CD14-positive monocyte (primary cell): Measurements from ENCODE around the gene DBNDD1. TPM values are rescaled to one million over a fixed set of nuclear protein-coding genes. Genes with fewer than 3 reads are reported as not detected.
A peak's percentile ranks its signal among the peaks of the same experiment; 100 is the strongest.

Experiments used
- DNase-seq, 3 donors: peaks; one replicate each; pipeline ENCODE4 v3.0.0-alpha.2; 2011 to 2022
- H2AFZ ChIP-seq: 2 replicates; pipeline ENCODE4 v1.6.0; 2012; ENCODE audit warnings: mild to moderate bottlenecking, low read depth, low read length, inconsistent platforms; ENCODE audit not compliant: insufficient read depth, poor library complexity, severe bottlenecking
- H3K27ac ChIP-seq, 2 donors: 1 replicate in 1 of 2; 2 replicates in 1 of 2; pipeline ENCODE4 v1.5.1; 2012 to 2013; ENCODE audit warnings: low read length in 2 of 2, control low read depth in 1 of 2, inconsistent platforms in 1 of 2, low read depth in 1 of 2, mild to moderate bottlenecking in 1 of 2
- H3K27me3 ChIP-seq, 2 donors: one replicate each; pipeline versions ENCODE4 v1.6.0 to v1.6.1; 2011 to 2013; ENCODE audit warnings: low read length in 2 of 2; ENCODE audit not compliant: control insufficient read depth in 2 of 2, insufficient read depth in 2 of 2
- H3K36me3 ChIP-seq, 2 donors: replicated peaks in 1 of 2; 1 replicate in 1 of 2; 2 replicates in 1 of 2; pipeline versions ENCODE4 v1.5.1 to v1.6.1; 2012 to 2013; ENCODE audit warnings: low read length in 2 of 2, control low read depth in 1 of 2, inconsistent platforms in 1 of 2, mild to moderate bottlenecking in 1 of 2; ENCODE audit not compliant: insufficient read depth in 2 of 2, control insufficient read depth in 1 of 2
- H3K4me1 ChIP-seq, 2 donors: 1 replicate in 1 of 2; 2 replicates in 1 of 2; pipeline versions ENCODE4 v1.5.1 to v1.6.1; 2012 to 2013; ENCODE audit warnings: low read length in 2 of 2, control low read depth in 1 of 2, inconsistent platforms in 1 of 2, mild to moderate bottlenecking in 1 of 2, moderate library complexity in 1 of 2; ENCODE audit not compliant: insufficient read depth in 2 of 2, control insufficient read depth in 1 of 2
- H3K4me2 ChIP-seq: replicated peaks from 2 replicates; pipeline ENCODE3; 2012; ENCODE audit warnings: low read length, moderate library complexity, mild to moderate bottlenecking; ENCODE audit not compliant: poor library complexity, severe bottlenecking; ENCODE audit errors: extremely low read depth
- H3K4me3 ChIP-seq, 3 experiments: fragments of 200-600 bp in 1 of 3; sonication (generic) in 1 of 3; replicated peaks in 1 of 3; 1 replicate in 2 of 3; 2 replicates in 1 of 3; pipeline ENCODE4 v1.5.1; 2011 to 2013; ENCODE audit warnings: low read length in 3 of 3, mild to moderate bottlenecking in 3 of 3, control low read depth in 2 of 3, low read depth in 2 of 3, inconsistent platforms in 1 of 3, moderate library complexity in 1 of 3
- H3K79me2 ChIP-seq: 2 replicates; pipeline ENCODE4 v1.6.0; 2012; ENCODE audit warnings: mild to moderate bottlenecking, control low read depth, inconsistent platforms, low read length, moderate library complexity; ENCODE audit not compliant: insufficient read depth
- H3K9ac ChIP-seq: 2 replicates; pipeline ENCODE4 v1.6.0; 2017; ENCODE audit warnings: low read length, mild to moderate bottlenecking; ENCODE audit not compliant: insufficient read depth, poor library complexity, severe bottlenecking
- H3K9me3 ChIP-seq, 2 donors: replicated peaks in 1 of 2; 1 replicate in 1 of 2; 2 replicates in 1 of 2; pipeline versions ENCODE4 v1.5.1 to v1.6.1; 2012 to 2013; ENCODE audit warnings: low read length in 2 of 2, control low read depth in 1 of 2; ENCODE audit not compliant: control insufficient read depth in 1 of 2, insufficient read depth in 1 of 2
- H4K20me1 ChIP-seq: 2 replicates; pipeline ENCODE4 v1.6.0; 2012; ENCODE audit warnings: mild to moderate bottlenecking, low read length, control low read depth, moderate library complexity; ENCODE audit not compliant: insufficient read depth
- H3K27ac Mint-ChIP-seq, 7 donors: one replicate each; pipeline ENCODE4 v1.8.0; 2020; ENCODE audit warnings: mild to moderate bottlenecking in 7 of 7, mixed read lengths in 7 of 7, moderate library complexity in 6 of 7, inconsistent platforms in 2 of 7
- H3K27me3 Mint-ChIP-seq, 3 donors: one replicate each; pipeline ENCODE4 v1.8.0; 2021 to 2022; ENCODE audit warnings: low read depth in 3 of 3, mild to moderate bottlenecking in 3 of 3, mixed read lengths in 3 of 3, moderate library complexity in 3 of 3, inconsistent platforms in 1 of 3
- H3K36me3 Mint-ChIP-seq, 2 donors: one replicate each; pipeline ENCODE4 v1.8.0; 2020; ENCODE audit warnings: mixed read lengths in 2 of 2, inconsistent platforms in 1 of 2, mild to moderate bottlenecking in 1 of 2
- H3K4me1 Mint-ChIP-seq: one replicate; pipeline ENCODE4 v1.8.0; 2020; ENCODE audit warnings: mild to moderate bottlenecking, mixed read lengths
- H3K4me3 Mint-ChIP-seq, 2 donors: one replicate each; pipeline ENCODE4 v1.8.0; 2020; ENCODE audit warnings: mild to moderate bottlenecking in 2 of 2, mixed read lengths in 2 of 2, moderate library complexity in 1 of 2
- H3K9me3 Mint-ChIP-seq, 7 donors: one replicate each; pipeline ENCODE4 v1.8.0; 2020 to 2022; ENCODE audit warnings: mixed read lengths in 7 of 7, mild to moderate bottlenecking in 6 of 7, moderate library complexity in 6 of 7, inconsistent platforms in 2 of 7
- CTCF ChIP-seq: fragments of 200-600 bp; IDR thresholded peaks from one replicate; pipeline ENCODE4 v1.8.0; 2022; ENCODE audit warnings: antibody characterized with exemption, mild to moderate bottlenecking
- WGBS: methylation state at CpG from one replicate; pipeline ENCODE4 v1.1.5; 2013; ENCODE audit warnings: missing lambda C conversion rate; ENCODE audit not compliant: insufficient coverage; 5-methylcytosine and 5-hydroxymethylcytosine counted together
- intact Hi-C, 2 donors: fragments of 100-400 bp; cut with micrococcal nuclease; formaldehyde crosslinking; loops; one replicate each; pipeline versions ENCODE4 v1.15.0 to v1.15.1; 2023
- polyA plus RNA-seq, 3 donors: library from polyadenylated mRNA; depleted of rRNA in 1 of 3; unstranded in 2 of 3; stranded (reverse) in 1 of 3; fragments of 300-500 nt in 2 of 3; fragments of >200 nt in 1 of 3; fragmentation: Illumina TruSeq in 2 of 3; gene quantifications; 1 replicate in 2 of 3; 2 replicates in 1 of 3; pipeline ENCODE4 v1.2.3, GENCODE V29; 2012 to 2021

The DBNDD1 gene
- polyA plus RNA-seq, 3 donors, result 0.07 TPM; not detected in 2

- Mint-ChIP-seq H3K36me3 (peaks cover 0 to 4% of the 10 kb centered on the region in 2 donors), H3K27ac (peak overlapping the region in 1 of 7 donors; percentile 53), H3K27me3 (peaks cover 16 to 23% (median 22%) of the 10 kb centered on the region in 3 donors), H3K4me3 (peak overlapping the region; percentile 76 to 87), H3K4me1 (peaks cover 35% of the 10 kb centered on the region), H3K9me3 (peaks cover 0 to 7% (median 2%) of the 10 kb centered on the region in 7 donors)
- peak overlapping the region; percentile 71 for H3K9ac ChIP-seq
- peaks cover 0 to 5% of the 10 kb centered on the region in 2 donors for H3K9me3 ChIP-seq
- 61% methylated on average over 6 of the region's 7 CpGs for WGBS
- H3K79me2 ChIP-seq, result no peaks in the 10 kb centered on the region
- H4K20me1 ChIP-seq, result no peaks in the 10 kb centered on the region
- H3K4me3 ChIP-seq, result peak overlapping the region; percentile 62 to 80 (median 63)
- H3K4me2 ChIP-seq, result peak overlapping the region; percentile 96
- no peaks in the 10 kb centered on the region for H3K36me3 ChIP-seq
- no peak for TF ChIP-seq CTCF
- peaks cover 9 to 22% of the 10 kb centered on the region in 2 donors for H3K27me3 ChIP-seq
- no peak overlapping the region for H3K27ac ChIP-seq
- intact Hi-C loops, result no loop called here
- H2AFZ ChIP-seq, result peak overlapping the region; percentile 82
- no peak for DNase-seq
- peaks cover 36 to 50% of the 10 kb centered on the region in 2 donors for H3K4me1 ChIP-seq
Measured at GRCh38 chr16:90023078-90023447, 3.8 kb upstream of the DBNDD1 start.

GRCh38 chr16:90022209-90023077 is 3.2 kb upstream of the DBNDD1 start:
- peaks cover 0 to 10% of the 10 kb centered on the region in 2 donors for H3K9me3 ChIP-seq
- H4K20me1 ChIP-seq, result no peaks in the 10 kb centered on the region
- intact Hi-C loops, result no loop called here
- peaks cover 14 to 28% of the 10 kb centered on the region in 2 donors for H3K27me3 ChIP-seq
- H3K4me1 ChIP-seq, result peaks cover 36 to 50% of the 10 kb centered on the region in 2 donors
- WGBS, result 7% methylated on average over 57 of the region's 57 CpGs
- TF ChIP-seq CTCF, result no peak
- H3K4me2 ChIP-seq, result peak overlapping the region; percentile 96
- H3K27ac ChIP-seq, result no peak overlapping the region
- peaks cover 23 to 29% (median 28%) of the 10 kb centered on the region in 3 donors for H3K27me3 Mint-ChIP-seq
- H3K4me3 ChIP-seq, result peak overlapping the region; percentile 62 to 80 (median 63)
- peak overlapping the region; percentile 76 to 87 for H3K4me3 Mint-ChIP-seq
- H3K27ac Mint-ChIP-seq, result peak overlapping the region in 6 of 7 donors; percentile 49 to 77 (median 60)
- H3K79me2 ChIP-seq, result no peaks in the 10 kb centered on the region
- H3K9ac ChIP-seq, result peak overlapping the region; percentile 71
- peaks cover 35% of the 10 kb centered on the region for H3K4me1 Mint-ChIP-seq
- peak overlapping the region; percentile 82 for H2AFZ ChIP-seq
- DNase-seq, result peak; percentile 74 to 80 (median 79)
- H3K36me3 ChIP-seq, result no peaks in the 10 kb centered on the region
- H3K9me3 Mint-ChIP-seq, result peaks cover 0 to 7% (median 2%) of the 10 kb centered on the region in 7 donors
- peaks cover 0 to 4% of the 10 kb centered on the region in 2 donors for H3K36me3 Mint-ChIP-seq
